Measurements from ENCODE around the gene COL13A1.

The COL13A1 gene

DNA sequence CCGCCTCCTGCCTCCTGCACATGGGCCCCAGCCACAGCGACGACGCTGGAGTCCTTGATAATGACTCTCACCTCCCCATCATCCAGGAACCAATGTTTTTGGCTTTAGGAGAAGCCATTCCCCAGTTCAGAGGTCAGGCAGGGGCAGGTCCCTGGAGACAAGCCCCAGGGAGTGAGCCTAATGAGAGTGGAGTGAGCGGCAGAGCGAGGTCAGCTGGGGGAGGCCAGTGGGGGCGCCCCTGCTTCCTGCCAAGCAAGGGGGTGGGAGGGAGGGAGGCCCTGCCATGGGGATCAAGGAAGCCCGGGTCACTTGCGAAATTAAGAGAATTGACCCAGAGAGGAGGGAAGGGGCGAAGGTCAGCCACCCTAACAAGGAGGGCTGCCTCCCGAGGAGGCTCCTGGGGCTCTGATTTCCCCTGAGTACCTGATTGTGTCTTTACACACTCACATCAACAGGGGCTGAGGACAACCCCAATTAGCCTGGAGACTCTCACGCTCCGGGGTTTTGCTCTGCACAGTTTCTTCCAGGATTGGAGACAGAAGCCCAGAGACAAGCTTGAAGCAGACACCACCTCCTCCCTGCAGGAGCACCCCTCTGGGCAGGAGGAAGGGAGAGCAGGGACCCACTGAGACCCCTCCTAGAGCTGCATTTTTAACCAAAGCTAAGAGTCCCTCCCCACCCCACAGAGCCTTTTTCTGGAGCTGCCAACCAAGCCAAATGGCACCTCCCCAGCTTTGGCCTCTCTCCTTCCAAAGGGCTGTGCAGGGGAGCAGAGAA is 112.1 kb downstream of the COL13A1 start:
- no peak for DNase-seq

GRCh38 chr10:69914398-69915214 is 112.9 kb downstream of the COL13A1 start:
- peak; percentile 63 for DNase-seq

DNA sequence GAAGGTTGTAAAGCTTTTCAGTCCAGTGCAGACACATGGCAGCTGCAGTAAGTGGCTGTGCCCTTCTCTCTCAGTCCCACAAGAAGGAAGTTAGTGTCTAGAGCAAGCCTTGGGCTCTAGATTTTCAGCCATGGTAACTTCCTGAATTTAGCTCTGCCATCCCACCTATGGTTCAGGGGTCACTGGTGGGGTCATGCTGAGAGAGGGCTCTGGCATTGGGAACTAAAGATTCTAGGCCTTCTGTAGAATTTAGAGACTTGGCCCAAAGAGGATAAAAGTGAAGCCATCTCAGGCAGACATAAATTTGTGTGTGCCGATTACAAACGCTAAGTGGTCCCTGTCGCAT is 113.5 kb downstream of the COL13A1 start:
- DNase-seq, result no peak

DNA sequence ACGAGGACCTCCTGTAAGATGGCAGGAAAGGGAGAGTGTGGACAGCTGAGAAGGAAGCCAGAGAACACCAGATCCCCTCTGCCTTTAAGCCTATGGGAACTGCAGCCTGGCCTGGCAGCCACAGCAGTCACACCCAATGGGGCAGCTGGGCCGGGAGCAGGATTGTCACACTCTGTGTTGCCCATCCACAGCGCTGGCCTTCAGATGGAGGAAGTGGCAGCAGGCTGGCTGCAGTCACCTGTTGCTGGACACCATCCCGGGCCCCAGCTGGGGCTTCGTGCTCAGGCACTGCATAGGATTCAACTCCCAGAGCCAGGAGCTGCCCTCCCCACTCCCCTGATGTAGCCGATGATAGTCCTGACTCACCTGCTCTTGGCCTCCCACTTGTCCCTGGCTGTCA is 114.4 kb downstream of the COL13A1 start:
- no peak for DNase-seq

DNA sequence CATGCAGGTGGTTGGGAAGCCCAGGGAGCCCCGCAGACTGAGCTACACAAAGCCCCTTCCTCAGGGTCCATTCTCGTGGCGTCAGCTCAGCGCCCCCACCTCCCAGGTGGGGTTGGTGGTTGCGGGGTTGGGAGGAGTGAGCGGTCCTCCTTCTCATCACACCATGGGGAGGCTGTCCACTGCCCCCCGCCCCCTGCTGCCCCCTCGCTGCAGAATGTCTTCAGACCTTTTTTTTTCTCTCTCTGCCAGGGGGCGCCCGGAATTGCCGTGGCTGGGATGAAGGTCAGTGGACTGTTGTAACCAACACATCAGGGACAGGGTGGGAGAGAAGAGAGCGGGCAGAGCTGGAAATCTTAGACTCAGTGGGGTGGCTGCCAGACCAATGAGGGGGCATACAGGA is 116.3 kb downstream of the COL13A1 start:
- DNase-seq, result no peak

DNA sequence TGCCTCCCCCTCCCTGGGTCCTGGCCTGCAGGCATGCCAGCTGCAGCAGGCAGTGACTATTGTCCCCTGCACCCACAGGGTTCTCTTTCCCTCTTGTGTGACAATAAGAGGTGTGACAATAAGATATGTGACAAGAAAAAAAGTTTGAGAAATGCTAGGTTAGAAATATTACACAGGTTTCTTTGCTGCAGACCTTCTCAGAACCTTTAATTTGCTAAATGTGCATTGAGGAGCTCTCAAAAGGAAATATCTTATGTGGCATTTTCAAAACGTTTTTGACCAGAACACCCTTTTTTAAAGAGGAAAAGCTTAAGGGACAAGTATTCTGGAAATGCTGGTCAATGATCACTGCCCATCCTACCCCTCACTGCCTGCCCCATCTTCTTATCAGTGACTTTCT is 117.5 kb downstream of the COL13A1 start:
- no peak for DNase-seq

GRCh38 chr10:69925111-69925510 is 123.4 kb downstream of the COL13A1 start:
- DNase-seq, result no peak

DNA sequence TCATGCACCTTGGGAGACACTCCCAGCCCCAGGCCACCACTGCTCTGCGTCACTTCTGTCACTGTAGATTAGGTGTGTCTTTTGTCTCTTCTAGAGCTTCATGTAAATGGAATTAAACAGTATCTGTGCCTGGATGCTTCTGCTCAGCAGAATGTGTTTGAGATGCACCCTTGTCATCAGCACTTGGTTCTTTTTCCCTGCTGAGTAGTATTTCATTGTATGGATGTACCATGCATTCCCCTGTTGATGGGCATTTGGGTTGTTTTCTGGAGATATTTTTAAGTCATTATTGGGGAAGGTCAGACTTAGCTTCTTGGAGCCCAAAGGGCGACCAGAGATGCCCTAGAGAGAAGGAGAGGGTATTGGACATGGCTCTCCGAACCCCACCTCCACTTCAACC is 126.6 kb downstream of the COL13A1 start:
- no peak for DNase-seq

DNA sequence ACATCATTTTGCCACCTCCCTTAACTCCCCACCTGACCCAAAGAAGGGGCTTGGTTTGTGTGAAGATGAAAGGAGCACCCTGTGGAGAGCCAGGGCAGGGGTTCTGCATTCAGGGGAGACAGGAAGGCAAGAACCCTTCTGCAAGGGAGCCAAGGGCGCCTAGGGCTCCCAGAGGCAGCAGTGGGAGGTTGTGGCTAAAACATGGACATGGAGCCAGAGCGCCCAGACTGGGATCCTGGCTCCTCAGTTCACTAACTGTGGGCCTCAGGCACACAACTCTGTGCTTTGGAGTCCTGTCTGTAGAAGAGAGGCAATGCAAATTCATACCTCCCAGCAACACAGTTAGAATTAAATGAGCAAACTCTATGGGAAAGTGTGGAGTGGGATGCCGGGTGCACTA is 127.9 kb downstream of the COL13A1 start:
- DNase-seq, result peak; percentile 12

DNA sequence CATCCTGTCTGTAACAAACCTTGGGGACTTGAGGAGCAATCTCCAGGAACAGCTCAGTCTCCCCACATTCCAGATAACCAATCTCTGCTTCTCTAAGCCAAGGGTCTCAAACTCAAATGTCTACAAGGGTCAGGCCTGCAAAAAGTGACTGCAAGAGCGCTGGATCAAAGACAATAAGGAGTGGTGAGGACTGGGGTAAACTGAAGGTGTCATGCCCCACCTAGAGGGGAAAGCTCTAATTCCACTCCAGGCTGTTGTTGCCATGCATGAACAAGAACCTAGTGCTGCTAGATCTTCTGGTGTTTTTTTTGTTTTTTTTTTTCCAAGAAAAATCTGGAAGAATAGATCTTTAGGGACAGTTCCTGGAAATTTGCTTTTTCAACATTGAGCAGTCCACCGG is 133.1 kb downstream of the COL13A1 start:
- no peak for DNase-seq

DNA sequence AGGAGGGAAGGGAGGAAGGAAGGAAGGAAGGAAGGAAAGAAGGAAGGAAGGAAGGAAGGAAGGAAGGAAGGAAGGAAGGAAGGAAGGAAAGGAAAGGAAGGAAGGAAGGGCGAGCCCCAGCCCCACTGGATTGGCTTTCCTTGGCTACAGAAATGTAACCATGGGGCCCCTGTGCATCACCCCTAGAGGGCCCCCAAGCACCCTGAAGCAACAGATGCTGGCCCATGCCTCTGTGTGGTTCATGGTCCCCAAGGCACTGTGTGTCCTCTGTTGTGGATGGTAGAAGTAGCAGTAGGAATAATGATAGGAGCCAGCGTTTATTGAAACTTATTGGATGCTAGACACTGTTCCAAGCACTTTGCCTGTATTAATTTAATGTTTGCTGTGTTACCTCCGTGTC is 134.4 kb downstream of the COL13A1 start:
- peak; percentile 16 for DNase-seq

- peak; percentile 81 for DNase-seq
Observed at GRCh38 chr10:69938541-69938991, 136.9 kb downstream of the COL13A1 start.

DNA sequence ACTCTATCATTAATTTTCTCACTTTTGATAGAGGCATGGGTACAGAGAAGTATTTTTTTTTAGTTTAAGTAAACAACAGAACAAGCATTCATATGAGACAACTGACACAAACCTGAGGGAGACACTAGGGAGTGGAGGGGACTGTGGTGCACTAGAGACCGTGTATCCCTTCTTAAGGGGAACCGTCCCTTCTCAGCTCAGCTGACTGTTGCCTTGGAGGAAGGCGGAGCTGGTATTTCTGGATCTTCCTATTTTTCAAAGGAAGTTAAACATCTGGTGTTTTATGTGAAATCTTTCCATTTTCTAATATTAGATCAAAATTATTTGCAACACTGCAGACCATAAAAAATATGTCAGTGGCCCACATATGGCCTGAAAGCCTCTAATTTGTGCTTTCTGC is 137.4 kb downstream of the COL13A1 start:
- DNase-seq, result no peak

GRCh38 chr10:69939481-69939880 is 137.8 kb downstream of the COL13A1 start:
- no peak for DNase-seq

GRCh38 chr10:69941730-69942129 is 140.0 kb downstream of the COL13A1 start:
- no peak for DNase-seq

DNA sequence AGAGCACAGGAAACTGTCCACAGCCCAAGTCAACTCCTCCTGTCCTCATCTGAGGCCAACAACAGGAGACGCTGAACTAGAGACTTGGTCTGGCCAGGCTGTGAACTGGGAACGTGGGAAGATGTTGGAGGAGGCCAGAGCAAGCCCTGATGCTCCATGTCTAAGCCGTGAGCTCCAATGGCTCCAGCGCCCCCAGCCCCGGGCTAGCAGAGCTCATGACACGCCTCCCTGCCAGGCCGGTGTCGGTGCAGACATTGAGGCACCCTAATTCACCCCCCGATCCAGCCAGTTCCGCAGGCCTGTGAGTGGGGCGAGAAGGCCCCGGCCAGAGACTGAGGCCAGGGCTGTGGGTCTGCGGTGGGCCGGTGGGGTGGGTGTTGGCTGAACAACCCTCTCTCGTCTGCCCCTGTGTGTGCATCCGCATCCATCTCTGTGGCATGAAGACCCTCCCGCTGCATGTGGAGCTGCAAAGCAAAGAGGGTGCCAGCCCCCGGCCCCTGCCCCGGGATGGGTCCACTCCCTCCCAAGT is 141.7 kb downstream of the COL13A1 start:
- DNase-seq, result no peak

DNA sequence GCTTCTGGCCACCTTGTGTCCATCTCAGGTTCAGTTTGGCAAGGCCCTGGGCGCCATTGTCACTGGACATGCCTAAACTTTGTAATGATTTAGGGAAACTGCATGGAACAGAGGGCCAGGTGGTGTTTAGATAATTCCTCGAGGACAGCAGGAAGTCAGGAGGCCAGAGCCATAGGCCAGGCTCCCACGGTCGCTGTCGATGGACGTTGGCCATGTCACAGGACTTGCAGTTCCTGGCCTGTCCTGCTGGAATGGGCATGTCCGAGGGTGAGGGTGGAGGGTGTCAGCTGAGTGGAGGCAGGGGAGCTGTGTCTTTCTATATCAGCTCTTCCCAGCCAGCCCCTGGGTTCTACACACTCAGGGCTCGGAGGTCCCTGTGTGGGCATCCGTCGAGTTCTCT is 143.1 kb downstream of the COL13A1 start:
- no peak for DNase-seq

- peak; percentile 1 for DNase-seq
Observed at GRCh38 chr10:69948261-69948660, 146.6 kb downstream of the COL13A1 start.

DNA sequence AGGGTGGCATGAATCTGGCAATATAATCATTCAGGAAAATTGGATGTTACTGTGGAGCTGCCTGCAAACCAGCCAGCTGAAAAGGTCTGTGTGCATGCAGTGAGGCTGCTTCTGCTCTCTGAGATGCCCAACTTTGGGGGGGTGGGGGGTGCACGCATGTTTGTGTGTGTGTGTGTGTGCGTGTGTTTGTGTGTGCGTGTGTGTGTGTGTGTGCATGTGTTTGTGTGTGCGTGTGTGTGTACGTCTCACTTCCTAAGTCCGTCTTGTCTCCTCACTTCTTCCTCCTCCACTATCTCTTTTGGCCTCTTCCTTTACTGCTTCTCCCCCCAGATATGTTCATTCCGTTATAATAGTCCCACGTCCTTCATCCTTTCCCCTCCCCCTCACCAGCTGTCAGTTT is 148.1 kb downstream of the COL13A1 start:
- no peak for DNase-seq

GRCh38 chr10:69951658-69952057 is 150.0 kb downstream of the COL13A1 start:
- no peak for DNase-seq

- DNase-seq, result no peak
Observed at GRCh38 chr10:69952069-69952800, 150.5 kb downstream of the COL13A1 start.

DNA sequence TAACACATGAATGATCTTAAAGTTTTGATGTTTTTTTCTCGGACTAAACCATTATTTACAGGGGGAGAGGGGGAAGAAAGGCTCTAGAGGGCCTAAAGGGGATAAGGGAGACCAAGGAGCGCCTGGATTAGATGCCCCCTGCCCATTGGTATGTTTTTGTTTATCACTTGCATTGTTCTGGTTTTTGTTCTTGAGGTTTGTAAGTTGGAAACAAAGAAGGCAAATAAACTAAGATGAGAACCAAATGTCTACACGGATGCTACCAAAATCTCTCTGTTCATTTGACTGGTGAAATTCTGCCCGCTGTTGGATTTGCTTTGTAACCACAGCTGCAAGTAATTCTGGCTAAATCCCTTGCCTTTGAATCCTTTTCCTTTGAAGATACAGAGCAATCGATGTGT is 151.1 kb downstream of the COL13A1 start:
- DNase-seq, result no peak

- DNase-seq, result no peak
Observed at GRCh38 chr10:69953851-69954250, 152.1 kb downstream of the COL13A1 start.

Measured in NCI-H69 (cell line).